ENCODE results near the gene SPATA2L.

SPATA2L gene

DNA sequence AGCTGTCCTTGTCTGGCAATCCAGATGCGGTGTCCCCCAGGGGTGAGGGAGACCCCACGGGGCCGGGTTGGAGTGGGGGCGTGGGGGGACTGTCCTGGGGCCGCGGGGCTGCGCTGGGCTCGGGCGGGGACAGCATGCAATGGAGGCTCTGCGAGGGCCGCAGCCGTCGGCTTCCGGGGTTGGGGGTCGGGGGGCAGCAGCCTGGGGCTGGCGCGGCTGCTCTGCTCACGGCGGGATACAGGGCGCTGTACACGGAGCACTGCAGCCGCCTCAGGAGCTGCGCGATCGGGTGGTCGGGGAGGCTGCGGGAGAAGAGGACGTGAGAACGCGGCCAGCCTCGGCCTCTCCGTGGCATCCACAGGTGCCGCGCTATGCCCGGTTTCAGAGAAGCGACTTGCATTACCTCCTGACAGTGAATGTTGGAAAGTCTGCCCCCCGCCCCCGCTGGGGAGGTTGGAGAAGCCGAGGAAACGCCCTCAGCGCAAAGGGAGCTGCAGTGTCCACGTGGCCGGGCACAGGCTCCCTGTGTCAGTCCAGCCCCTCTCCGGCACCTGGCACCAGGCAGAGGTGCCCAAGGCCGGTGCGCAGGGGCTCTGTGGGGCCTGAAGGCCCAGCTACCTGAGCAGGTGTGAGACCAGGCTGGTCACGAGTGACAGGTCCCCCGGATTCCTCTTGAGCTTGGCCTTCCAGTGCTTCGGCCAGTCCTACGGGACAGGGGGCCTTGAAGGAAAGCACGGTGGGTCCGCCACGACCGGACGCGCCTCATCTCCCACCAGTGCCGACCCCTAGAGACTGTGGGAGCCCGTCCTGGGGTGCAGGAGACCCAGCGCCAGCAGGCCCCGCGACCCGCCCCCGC is 9.4 kb upstream of the SPATA2L start:
- DNase-seq (ENCODE audit: extremely low spot score) = no peak
- TF ChIP-seq SP1 (IDR thresholded peaks at IDR 0.05) (no peak), SUZ12 (IDR thresholded peaks at IDR 0.05) (no peak), HDGF (IDR thresholded peaks at IDR 0.05; ENCODE audit: borderline replicate concordance) (no peak), FOXA1 (IDR thresholded peaks at IDR 0.05) (no peak), FOXK2 (IDR thresholded peaks at IDR 0.05) (no peak), L3MBTL2 (conservative IDR thresholded peaks at IDR 0.05) (no peak), CTBP1 (IDR thresholded peaks at IDR 0.05; ENCODE audit: borderline replicate concordance) (no peak), TARDBP (IDR thresholded peaks at IDR 0.05) (no peak), LEF1 (IDR thresholded peaks at IDR 0.05; ENCODE audit: borderline replicate concordance) (no peak), NFRKB (IDR thresholded peaks at IDR 0.05) (no peak), ELF4 (IDR thresholded peaks at IDR 0.05) (no peak), FOXM1 (IDR thresholded peaks at IDR 0.05; ENCODE audit: borderline replicate concordance) (no peak), BHLHE40 (IDR thresholded peaks at IDR 0.05; ENCODE audit: borderline replicate concordance) (no peak), ZNF384 (IDR thresholded peaks at IDR 0.05) (no peak), ARNT (IDR thresholded peaks at IDR 0.05) (no peak)
- TF ChIP-seq, protein P1, sequence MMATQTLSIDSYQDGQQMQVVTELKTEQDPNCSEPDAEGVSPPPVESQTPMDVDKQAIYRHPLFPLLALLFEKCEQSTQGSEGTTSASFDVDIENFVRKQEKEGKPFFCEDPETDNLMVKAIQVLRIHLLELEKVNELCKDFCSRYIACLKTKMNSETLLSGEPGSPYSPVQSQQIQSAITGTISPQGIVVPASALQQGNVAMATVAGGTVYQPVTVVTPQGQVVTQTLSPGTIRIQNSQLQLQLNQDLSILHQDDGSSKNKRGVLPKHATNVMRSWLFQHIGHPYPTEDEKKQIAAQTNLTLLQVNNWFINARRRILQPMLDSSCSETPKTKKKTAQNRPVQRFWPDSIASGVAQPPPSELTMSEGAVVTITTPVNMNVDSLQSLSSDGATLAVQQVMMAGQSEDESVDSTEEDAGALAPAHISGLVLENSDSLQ (IDR thresholded peaks at IDR 0.05) = no peak
- POLR2A ChIA-PET = interaction anchor here (0.7 to 1.1 kb wide), 3 partner anchors 9 to 212 kb away, joined by 3 read pairs; partner anchors contain the start of gene TCF25
- CTCF ChIA-PET = no interaction called here

DNA sequence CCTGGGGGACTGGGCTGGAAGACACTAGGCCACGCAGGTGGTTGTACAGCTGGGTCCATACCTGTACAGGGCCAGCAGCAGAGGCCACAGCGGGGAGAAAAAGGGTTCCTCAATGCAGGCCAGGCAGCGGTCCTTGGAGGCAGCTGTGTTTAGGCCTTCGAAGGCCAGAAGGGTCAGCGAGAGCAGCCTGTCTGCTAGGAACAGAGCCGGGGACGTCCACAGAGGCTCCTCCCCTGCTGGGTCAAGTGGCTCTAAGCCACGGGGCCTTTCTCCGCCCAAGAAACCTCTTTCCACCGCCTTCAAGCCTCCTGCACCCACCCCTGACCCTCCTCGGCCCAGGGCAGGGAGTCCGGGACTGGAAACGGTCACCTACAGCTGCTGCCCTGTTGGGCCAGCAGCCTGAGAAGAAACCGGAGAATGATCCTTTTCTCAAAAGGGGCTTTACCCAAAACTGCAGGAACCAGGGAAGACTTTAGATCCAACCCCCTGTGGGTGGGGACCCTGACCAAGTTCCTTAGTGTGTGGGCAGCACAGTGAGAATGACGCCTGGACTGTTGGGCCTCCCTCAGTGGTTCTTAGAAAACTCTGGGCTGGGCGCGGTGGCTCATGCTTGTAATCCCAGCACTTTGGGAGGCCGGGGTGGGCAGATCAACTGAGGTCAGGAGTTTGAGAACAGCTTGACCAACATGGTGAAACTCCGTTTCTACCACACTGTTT is 8.4 kb upstream of the SPATA2L start:
- CTCF ChIA-PET = no interaction called here

DNA sequence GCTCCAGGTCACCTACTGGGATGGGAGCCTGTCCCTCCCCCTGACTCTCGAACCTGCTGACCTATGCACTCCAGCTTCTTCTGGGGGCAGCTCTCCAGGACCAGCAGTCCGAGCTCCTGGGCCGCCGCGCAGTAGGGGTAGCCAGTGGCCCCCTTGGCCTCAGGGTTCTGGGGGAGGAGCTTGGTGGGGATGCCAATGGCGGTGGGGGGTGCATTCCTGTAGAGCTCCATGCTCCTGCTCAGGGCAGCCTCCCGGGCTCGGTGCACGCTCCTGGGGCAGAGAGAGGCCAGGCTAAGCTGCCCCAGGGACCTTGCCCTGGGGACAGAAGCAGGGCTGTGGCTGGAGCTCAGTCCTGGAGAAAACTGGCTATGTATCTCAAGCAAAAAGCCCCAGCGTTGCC is 7.7 kb upstream of the SPATA2L start:
- TF ChIP-seq TARDBP (IDR thresholded peaks at IDR 0.05) = no peak
- ChIA-PET POLR2A (interaction anchor here (0.9 to 1.2 kb wide), 3 partner anchors 11 to 164 kb away, joined by 3 read pairs; partner anchors contain the start of genes TCF25 and VPS9D1), CTCF (no interaction called here)
- no peak for DNase-seq (ENCODE audit: extremely low spot score)

More for the DNA sequence above, 8.4 kb upstream of the SPATA2L start:
- POLR2A ChIA-PET = interaction anchor here (0.9 to 1.2 kb wide), 3 partner anchors 10 to 14 kb away, joined by 3 read pairs; partner anchors contain the start of gene VPS9D1
- DNase-seq (ENCODE audit: extremely low spot score) = no peak
- no peak for TF ChIP-seq LEF1 (IDR thresholded peaks at IDR 0.05; ENCODE audit: borderline replicate concordance)
- no peak for TF ChIP-seq BHLHE40 (IDR thresholded peaks at IDR 0.05; ENCODE audit: borderline replicate concordance)
- TF ChIP-seq HDGF (IDR thresholded peaks at IDR 0.05; ENCODE audit: borderline replicate concordance) = no peak
- TF ChIP-seq TARDBP (IDR thresholded peaks at IDR 0.05) = no peak
- TF ChIP-seq SP1 (IDR thresholded peaks at IDR 0.05) = no peak
- TF ChIP-seq ZNF384 (IDR thresholded peaks at IDR 0.05) = no peak
- no peak for TF ChIP-seq L3MBTL2 (conservative IDR thresholded peaks at IDR 0.05)
- TF ChIP-seq ARNT (IDR thresholded peaks at IDR 0.05) = no peak
- TF ChIP-seq ELF4 (IDR thresholded peaks at IDR 0.05) = no peak
- no peak for TF ChIP-seq FOXA1 (IDR thresholded peaks at IDR 0.05)
- TF ChIP-seq FOXM1 (IDR thresholded peaks at IDR 0.05; ENCODE audit: borderline replicate concordance) = no peak
- TF ChIP-seq FOXK2 (IDR thresholded peaks at IDR 0.05) = no peak
- no peak for TF ChIP-seq CTBP1 (IDR thresholded peaks at IDR 0.05; ENCODE audit: borderline replicate concordance)
- TF ChIP-seq NFRKB (IDR thresholded peaks at IDR 0.05) = no peak
- TF ChIP-seq, protein P1 (IDR thresholded peaks at IDR 0.05) = no peak
- TF ChIP-seq SUZ12 (IDR thresholded peaks at IDR 0.05) = no peak

DNA sequence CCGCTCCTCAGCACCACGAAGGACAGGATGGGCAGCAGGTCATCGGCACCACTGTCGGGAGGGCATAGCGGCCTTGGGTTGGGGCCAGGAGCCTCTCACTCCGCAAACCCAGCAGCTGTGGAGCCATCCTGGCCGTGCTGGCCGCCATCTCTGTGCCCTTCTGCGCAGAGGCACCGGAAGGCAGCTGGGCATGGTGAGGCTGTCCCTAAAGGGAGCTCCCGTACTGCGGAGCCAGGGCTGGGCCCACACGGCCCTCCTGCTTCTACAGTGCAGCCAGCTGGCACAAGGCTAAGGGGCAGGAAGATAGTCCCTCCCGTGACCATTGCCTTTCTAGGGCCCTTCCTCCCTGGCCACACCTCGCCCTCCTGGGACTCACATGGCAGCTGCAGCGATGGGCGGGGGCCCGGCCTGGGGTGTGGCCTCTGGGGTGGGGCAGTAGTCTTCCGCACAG is 7.0 kb upstream of the SPATA2L start:
- ChIA-PET POLR2A (interaction anchor here (0.9 to 1.2 kb wide), 2 partner anchors 12 to 165 kb away, joined by 3 read pairs; partner anchors contain the start of genes TCF25 and VPS9D1), CTCF (no interaction called here)
- DNase-seq (ENCODE audit: extremely low spot score) = no peak
- no peak for TF ChIP-seq TARDBP (IDR thresholded peaks at IDR 0.05)
- TF ChIP-seq CTBP1 (IDR thresholded peaks at IDR 0.05; ENCODE audit: borderline replicate concordance) = no peak
- no peak for TF ChIP-seq NFRKB (IDR thresholded peaks at IDR 0.05)

DNA sequence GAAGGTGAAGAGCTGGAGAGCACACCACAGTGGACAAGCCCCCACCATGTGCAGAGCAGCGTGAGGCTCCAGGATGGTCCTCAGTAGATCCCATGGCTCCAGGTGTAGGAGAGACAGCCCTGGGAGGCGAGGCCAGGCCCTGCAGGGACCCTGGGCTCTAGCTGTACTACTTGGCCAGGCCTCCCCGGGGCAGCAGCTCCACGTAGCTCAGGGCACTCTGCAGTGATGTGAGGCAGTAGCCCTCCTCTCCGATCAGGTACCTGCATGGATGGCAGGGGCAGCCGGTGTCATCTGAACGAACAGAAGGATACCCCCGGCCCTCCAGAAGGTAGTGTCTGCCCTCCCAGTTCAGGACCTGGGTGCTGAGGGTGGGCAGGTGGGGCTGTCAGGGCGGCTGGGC is 6.2 kb upstream of the SPATA2L start:
- no peak for DNase-seq (ENCODE audit: extremely low spot score)
- TF ChIP-seq, protein P1 (IDR thresholded peaks at IDR 0.05) = no peak
- no peak for TF ChIP-seq FOXM1 (IDR thresholded peaks at IDR 0.05; ENCODE audit: borderline replicate concordance)
- TF ChIP-seq HDGF (IDR thresholded peaks at IDR 0.05; ENCODE audit: borderline replicate concordance) = no peak
- TF ChIP-seq SUZ12 (IDR thresholded peaks at IDR 0.05) = no peak
- no peak for TF ChIP-seq BHLHE40 (IDR thresholded peaks at IDR 0.05; ENCODE audit: borderline replicate concordance)
- no peak for TF ChIP-seq TARDBP (IDR thresholded peaks at IDR 0.05)
- TF ChIP-seq NFRKB (IDR thresholded peaks at IDR 0.05) = no peak
- TF ChIP-seq ELF4 (IDR thresholded peaks at IDR 0.05) = no peak
- TF ChIP-seq CTBP1 (IDR thresholded peaks at IDR 0.05; ENCODE audit: borderline replicate concordance) = no peak
- CTCF ChIA-PET = no interaction called here
- POLR2A ChIA-PET = interaction anchor here (1.8 to 2.2 kb wide), 2 partner anchors 9 to 13 kb away, joined by 5 to 14 read pairs; no protein-coding TSS in a partner anchor
